Body of pancreas (tissue), 4 donors: ENCODE results near the gene SLC4A8. TPM values are rescaled to one million over a fixed set of nuclear protein-coding genes. Genes with fewer than 3 reads are reported as not detected.
A peak's percentile ranks its signal among the peaks of the same experiment; 100 is the strongest.

Experiments
- ATAC-seq: fragments of 150-250 bp; one replicate; pipeline ENCODE4 v1.9.1; 2016
- DNase-seq, 4 donors: peaks; one replicate each; pipeline ENCODE4 v3.0.0-alpha.2; 2019
- H3K27ac ChIP-seq, 4 donors: fragments of 200-600 bp; sonication (generic); 1 replicate in 3 of 4; 2 replicates in 1 of 4; pipeline versions ENCODE4 v1.5.1 to v1.6.1; 2016 to 2019; ENCODE audit warnings: mild to moderate bottlenecking in 1 of 4, mixed read lengths in 1 of 4, moderate library complexity in 1 of 4
- H3K27me3 ChIP-seq, 2 donors: fragments of 200-600 bp; sonication (generic); one replicate each; pipeline ENCODE4 v1.6.0; 2016; ENCODE audit warnings: mild to moderate bottlenecking in 1 of 2
- H3K36me3 ChIP-seq, 2 donors: fragments of 200-600 bp; sonication (generic); replicated peaks in 1 of 2; 2 replicates each; pipeline ENCODE4 v1.5.1; 2016; ENCODE audit warnings: low read depth in 2 of 2; ENCODE audit not compliant: insufficient read depth in 1 of 2
- H3K4me1 ChIP-seq: fragments of 200-600 bp; sonication (generic); one replicate; pipeline ENCODE4 v1.6.0; 2016
- H3K4me3 ChIP-seq, 2 donors: fragments of 200-600 bp; sonication (generic); 1 replicate in 1 of 2; 2 replicates in 1 of 2; pipeline ENCODE4 v1.5.1; 2016 to 2019
- H3K9me3 ChIP-seq, 3 donors: fragments of 200-600 bp; sonication (generic); 1 replicate in 2 of 3; 2 replicates in 1 of 3; pipeline ENCODE4 v1.5.1; 2016
- CTCF ChIP-seq, 7 experiments: fragments of 450-650 bp in 4 of 7; fragments of 200-600 bp in 3 of 7; sonication (generic) in 3 of 7; IDR thresholded peaks; one replicate each; pipeline ENCODE4 v1.5.1; 2016 to 2019; ENCODE audit warnings: antibody characterized with exemption in 7 of 7
- POLR2A ChIP-seq, 3 donors: fragments of 450-650 bp; IDR thresholded peaks; one replicate each; pipeline ENCODE4 v1.6.1; 2016; ENCODE audit warnings: antibody characterized with exemption in 3 of 3, mild to moderate bottlenecking in 2 of 3
- WGBS, 2 donors: methylation state at CpG; one replicate each; pipeline ENCODE4 v1.1.5; 2017; 5-methylcytosine and 5-hydroxymethylcytosine counted together
- intact Hi-C: fragments of 100-400 bp; cut with DNase I; formaldehyde crosslinking; loops from one replicate; pipeline ENCODE4 v1.15.1; 2023
- total RNA-seq, 2 donors: library from RNA; depleted of rRNA; stranded (reverse); fragments of >200 nt; gene quantifications; one replicate each; pipeline ENCODE4 v1.1.0, GENCODE V29; 2016

SLC4A8 gene
- total RNA-seq = 1 to 10 TPM; 1.6 to 2.3 TPM

DNA sequence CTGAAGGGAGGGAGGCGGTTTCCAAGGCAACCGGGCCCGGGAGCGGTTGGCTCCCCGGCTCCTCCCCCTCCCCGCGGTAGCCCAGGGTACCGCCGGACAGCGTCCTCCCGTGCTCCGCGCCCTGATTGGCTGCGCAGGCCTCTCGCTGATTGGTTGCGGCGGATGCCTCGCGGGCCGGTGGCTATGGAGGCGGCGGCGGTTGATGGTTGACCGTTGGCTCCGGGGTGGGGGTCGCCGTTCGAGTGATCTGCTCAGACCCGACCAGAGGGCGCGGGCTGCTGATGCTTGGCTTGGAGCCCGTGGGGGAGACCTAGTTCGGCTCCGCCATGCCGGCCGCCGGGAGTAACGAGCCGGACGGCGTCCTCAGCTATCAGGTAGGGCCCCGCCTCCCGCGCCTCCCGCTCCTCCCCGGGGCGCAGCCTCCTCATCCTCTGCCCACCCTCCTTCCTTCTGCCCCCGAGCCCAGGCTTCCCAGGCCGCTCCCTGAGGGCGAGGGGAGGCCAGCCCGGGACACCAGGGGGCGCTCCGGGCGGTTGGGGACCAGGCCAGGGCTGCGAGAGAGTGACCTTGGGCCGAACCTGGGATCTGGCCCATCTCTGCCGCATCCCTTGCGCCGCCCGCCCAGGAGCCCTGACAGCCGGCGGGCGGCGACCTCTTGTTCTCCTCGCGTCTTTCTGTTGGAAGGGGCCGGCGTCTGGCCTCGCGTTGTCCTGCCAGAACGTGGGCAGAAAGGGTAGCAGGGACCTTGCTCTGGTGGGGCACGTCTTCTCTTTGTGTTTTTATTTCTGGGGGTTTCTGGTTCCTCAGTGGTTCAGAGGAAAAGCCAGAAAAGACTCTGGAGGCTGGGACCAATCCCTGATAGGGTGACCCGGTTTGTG is at the start of gene SLC4A8:
Gene SLC4A8, plus strand, starts transcription at position 170 of the 878 bp plus-strand sequence. Its CDS starts 157 bp downstream, at position 327.
- H3K4me3 ChIP-seq = no peak within 1 kb of the TSS
- peaks cover 19% of the 10 kb centered on the region for H3K4me1 ChIP-seq
- H3K27ac ChIP-seq = no peak within 1 kb of the TSS
- no peaks in the 10 kb centered on the region for H3K9me3 ChIP-seq
- DNase-seq = peak; percentile 58 to 78 (median 72)
- peak; percentile 26 to 63 (median 60) for TF ChIP-seq CTCF (IDR thresholded peaks at IDR 0.05)
- TF ChIP-seq POLR2A (IDR thresholded peaks at IDR 0.05) = no peak
- H3K36me3 ChIP-seq = no peaks in the 10 kb centered on the region
- intact Hi-C loops = loop anchor here (5.0 to 10.0 kb wide), 2 partner anchors 107 to 400 kb away; no protein-coding TSS in a partner anchor
- ATAC-seq = peak; percentile 68
- 7 to 16% methylated on average over 13 to 70 of the region's 73 CpGs for WGBS, 2 donors
- peaks cover 0 to 6% of the 10 kb centered on the region in 2 donors for H3K27me3 ChIP-seq

DNA sequence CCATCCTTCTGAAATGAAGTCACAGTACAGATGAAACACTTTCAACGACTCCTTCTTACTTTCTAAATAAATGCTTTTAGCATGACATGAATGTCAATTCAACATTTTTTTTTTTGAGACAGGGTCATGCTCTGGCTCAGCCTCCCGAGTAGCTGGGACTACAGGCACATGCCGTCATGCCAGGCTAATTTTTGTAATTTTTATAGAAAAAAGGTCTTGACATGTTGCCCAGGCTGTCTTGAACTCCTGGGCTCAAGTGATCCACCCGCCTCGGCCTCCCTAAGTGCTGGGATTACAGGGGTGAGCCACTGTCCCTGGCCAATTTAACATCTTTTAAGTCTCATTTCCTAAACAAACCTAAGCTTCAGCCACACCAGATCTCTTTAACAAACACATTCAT is 49.8 kb upstream of the SLC4A8 start:
- Histone ChIP-seq H3K4me1 (peaks cover 11% of the 10 kb centered on the region), H3K9me3 (no peaks in the 10 kb centered on the region), H3K4me3 (no peak overlapping the region), H3K36me3 (peaks cover 0 to 3% of the 10 kb centered on the region in 2 donors), H3K27me3 (no peaks in the 10 kb centered on the region), H3K27ac (no peak overlapping the region)
- intact Hi-C loops = no loop called here
- ATAC-seq (no peak), DNase-seq (no peak)
- TF ChIP-seq POLR2A (IDR thresholded peaks at IDR 0.05) (no peak), CTCF (IDR thresholded peaks at IDR 0.05) (no peak)
- 86 to 93% methylated on average over 5 of the region's 5 CpGs for WGBS, 2 donors

GRCh38 chr12:51377099-51377984 is 47.3 kb upstream of the SLC4A8 start:
- ATAC-seq (no peak), DNase-seq (no peak)
- Histone ChIP-seq H3K9me3 (no peaks in the 10 kb centered on the region), H3K4me1 (no peaks in the 10 kb centered on the region), H3K27me3 (no peaks in the 10 kb centered on the region), H3K36me3 (peaks cover 0 to 3% of the 10 kb centered on the region in 2 donors), H3K27ac (no peak overlapping the region), H3K4me3 (no peak overlapping the region)
- 92 to 93% methylated on average over 8 to 11 of the region's 11 CpGs for WGBS, 2 donors
- intact Hi-C loops = no loop called here
- no peak for TF ChIP-seq POLR2A (IDR thresholded peaks at IDR 0.05)
- TF ChIP-seq CTCF (IDR thresholded peaks at IDR 0.05) = no peak

- Histone ChIP-seq H3K9me3 (no peaks in the 10 kb centered on the region), H3K27ac (no peak overlapping the region), H3K4me1 (no peaks in the 10 kb centered on the region), H3K36me3 (peaks cover 0 to 3% of the 10 kb centered on the region in 2 donors), H3K4me3 (no peak overlapping the region), H3K27me3 (no peaks in the 10 kb centered on the region)
- WGBS, 2 donors = 67 to 96% methylated on average over 2 of the region's 2 CpGs
- DNase-seq (no peak), ATAC-seq (no peak)
- intact Hi-C loops = no loop called here
- TF ChIP-seq CTCF (IDR thresholded peaks at IDR 0.05) (no peak), POLR2A (IDR thresholded peaks at IDR 0.05) (no peak)
Observed at GRCh38 chr12:51378749-51379148, 45.9 kb upstream of the SLC4A8 start.
